Activated naive CD4-positive, alpha-beta T cell treated with Interleukin-2 at 50 U/mL for 16 hours (primary cell): ENCODE measurements around the gene MMAB.

Experiments
- DNase-seq: peaks from one replicate; pipeline ENCODE4 v3.0.0-alpha.2; 2020

Gene MMAB

GRCh38 chr12:109557805-109558204 lies 15.5 kb downstream of the MMAB start:
- DNase-seq, result no peak

- no peak for DNase-seq
Observed at GRCh38 chr12:109557200-109557599, 16.1 kb downstream of the MMAB start.

DNA sequence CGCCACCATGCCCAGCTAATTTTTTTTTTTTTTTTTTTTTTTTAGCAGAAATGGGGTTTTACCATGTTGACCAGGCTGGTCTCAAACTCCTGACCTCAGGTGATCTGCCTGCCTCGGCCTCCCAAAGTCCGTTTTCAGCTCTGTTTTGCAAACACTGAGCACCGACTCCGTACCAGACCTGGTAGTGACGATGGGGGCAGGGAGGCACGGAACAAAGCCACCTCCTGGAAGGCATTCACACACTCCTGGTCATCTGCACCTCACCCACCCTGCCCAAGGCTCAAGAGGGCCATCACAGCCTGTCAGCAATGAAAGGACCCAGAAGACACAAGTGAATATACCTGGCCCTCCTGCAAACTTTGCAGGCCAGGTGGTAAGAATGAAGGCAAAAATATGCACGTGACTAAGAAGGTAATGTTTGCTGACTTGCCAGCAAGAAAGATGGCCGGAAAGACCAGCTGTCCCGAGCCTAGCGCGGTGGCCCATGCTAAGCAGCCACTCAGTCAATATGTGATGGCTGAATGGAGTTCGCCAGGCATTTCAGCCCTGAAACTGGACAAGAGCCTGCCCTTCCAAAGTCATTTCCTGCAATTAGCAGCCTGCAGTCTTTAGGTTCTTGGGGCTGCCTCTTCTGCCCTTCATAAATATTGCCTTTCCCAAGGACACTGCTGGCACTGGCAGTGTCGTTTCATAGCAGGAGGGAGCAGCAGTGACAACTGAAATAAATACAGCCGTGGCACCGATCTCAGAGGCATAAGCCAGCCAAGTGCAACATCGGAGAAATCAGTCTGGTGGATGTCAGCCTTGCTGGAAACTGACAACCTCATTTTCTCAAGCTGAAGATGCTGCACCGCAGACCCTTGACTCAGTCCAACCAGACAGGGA lies 17.6 kb downstream of the MMAB start:
- DNase-seq, result no peak

DNA sequence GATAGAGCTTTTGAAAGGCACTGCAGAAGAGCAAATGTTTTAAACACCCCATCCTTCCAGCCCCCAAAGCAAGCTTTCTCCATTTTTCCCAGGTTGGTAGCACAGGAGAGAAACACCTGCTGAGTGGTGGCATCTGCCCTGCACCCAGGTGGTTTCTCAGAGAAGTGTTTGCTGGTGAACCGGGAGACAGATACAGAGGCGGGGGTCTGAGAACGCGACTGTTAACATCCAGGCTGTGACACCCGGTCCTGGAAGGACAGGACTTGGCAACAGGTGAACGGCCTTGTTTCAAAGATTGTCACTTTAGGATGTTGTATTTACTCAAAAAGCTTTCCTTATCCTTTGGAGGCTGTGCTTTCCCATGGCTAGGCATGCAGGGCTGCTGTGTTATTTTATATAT lies 18.5 kb downstream of the MMAB start:
- no peak for DNase-seq

DNA sequence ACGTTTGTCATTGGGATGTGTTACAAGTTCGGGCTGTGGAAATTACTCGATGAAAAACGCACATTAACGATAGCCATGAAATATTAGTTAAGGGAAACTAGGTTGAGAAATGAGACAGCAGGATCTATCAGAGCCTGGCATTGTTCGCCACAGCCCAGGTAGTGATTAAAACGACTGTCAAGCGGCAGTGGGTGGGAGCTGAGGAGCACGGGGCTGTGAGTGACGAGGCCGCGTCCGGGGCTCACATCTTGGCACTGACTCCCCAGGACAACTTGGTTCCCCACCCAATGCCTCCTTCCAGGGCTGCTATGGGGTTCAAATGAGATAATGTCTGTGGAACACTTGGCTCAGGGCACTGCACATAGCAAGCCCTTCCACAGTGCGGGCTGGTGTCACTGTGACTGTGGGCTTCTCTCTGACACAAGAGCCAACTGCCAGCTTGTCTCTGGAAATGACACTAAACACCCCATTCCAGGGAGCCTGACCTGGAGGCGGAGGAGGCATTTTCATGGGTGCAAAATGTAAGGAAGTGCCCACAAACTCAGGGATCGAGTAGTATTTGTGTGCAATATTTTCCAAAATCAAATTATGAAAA lies 19.3 kb downstream of the MMAB start:
- no peak for DNase-seq

GRCh38 chr12:109553483-109553882 lies 19.8 kb downstream of the MMAB start:
- no peak for DNase-seq

DNA sequence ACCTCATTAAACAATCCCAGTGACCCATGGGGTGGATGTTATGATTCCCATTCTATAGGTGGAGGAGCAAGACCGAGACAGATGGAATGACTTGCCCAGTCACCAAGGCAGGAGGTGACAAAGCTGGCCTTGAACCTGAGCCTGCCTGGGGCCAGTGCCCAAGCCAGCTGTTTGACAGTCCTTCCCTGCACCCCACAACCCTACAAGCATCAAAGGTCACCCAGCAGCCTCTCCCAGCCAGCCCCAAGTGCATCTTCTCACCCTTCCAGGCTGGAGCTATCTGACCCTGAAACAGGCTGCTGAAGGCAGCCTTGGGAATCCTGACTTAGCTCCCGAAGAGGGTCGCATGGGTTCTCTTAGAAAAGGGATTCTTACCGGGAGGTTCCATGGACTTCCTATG lies 20.3 kb downstream of the MMAB start:
- no peak for DNase-seq

DNA sequence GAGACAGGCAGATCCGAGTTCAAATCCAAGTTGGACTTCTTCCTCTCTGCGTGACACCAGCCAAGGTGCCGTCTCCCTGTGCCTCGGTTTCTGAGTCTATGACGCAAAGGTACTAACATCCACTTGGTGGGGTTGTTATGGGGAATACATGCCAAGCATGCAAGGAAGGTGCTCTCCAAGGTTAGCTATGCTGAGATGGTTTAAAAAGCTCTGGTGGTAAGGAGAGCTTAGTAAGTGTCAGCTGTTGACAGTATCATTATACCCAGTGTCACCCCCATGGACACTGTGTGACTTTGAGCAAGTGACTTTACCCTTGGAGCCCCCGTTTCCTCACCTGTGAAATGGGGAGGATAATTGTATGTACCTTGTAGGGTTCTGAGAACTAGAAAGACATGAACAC lies 22.2 kb downstream of the MMAB start:
- DNase-seq, result no peak

- no peak for DNase-seq
Observed at GRCh38 chr12:109550281-109550680, 23.0 kb downstream of the MMAB start.

- no peak for DNase-seq
Observed at GRCh38 chr12:109549613-109550270, 23.6 kb downstream of the MMAB start.

DNA sequence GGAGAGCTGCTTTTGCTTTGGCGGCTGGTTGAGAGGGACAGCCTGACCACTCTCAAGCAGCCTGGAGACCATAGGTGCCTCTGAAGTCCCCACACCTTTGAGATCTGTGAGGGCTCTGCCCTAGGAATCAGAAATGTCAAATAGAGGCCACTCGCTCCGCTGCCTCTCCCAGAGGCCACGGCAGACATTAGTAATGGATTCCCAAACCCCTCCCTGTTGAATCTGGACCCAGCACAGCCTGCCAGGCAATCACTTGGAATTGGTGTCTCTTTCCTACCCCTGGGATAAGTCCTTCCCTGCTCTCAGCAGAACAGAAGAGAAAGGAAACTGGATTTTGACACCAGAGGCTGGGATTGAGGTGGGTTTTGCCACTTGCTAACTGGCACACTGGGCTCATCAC lies 25.0 kb downstream of the MMAB start:
- DNase-seq, result no peak

- DNase-seq, result no peak
Observed at GRCh38 chr12:109547286-109547685, 26.0 kb downstream of the MMAB start.

- DNase-seq, result no peak
Observed at GRCh38 chr12:109545826-109546225, 27.5 kb downstream of the MMAB start.

DNA sequence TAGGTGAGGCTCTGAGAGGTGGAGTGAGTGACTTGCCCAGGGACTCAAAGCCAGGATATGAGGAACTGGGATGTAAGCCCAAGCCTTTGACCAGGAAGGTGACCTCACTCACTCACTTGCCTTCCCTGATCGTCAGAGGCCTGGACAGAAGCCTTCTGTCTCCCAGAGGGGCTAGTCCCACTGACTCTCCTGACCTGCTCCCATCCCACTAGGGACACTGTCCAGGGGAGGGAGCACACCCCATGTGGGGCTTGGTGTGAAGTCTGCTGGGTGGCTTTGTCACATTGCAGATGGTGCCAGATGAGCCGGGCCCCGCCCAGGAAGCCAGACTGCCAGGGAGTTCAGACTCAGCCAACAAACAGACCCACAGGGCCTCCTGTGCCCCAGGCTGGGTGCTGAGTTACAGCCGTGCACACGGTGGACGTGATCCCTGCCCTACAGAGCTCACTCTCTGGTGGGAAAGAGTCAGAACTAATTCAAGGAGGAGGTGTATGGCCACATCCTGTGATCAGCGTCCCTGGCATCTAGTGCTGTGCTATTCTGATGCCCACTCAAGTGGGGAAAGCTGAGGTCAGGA lies 28.3 kb downstream of the MMAB start:
- DNase-seq, result no peak

DNA sequence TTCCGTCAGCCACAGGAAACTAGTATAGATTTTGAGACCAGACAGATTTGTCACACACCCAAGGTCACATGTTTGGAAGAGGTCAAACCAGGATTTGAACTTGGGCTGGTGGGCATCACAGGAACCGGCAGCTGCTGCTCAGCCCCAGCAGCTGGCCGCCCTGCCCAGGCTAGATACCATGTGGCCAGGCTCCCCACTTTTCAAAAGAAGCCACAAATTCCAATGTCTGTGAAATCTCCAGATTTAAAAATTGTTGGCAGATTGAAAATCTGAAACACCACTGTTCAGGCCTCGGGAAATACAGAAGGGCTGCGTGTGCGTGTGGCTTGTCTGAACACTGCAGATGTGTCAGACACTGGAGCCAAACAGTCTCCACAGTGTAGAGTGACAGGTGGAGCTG lies 30.4 kb downstream of the MMAB start:
- DNase-seq, result no peak

DNA sequence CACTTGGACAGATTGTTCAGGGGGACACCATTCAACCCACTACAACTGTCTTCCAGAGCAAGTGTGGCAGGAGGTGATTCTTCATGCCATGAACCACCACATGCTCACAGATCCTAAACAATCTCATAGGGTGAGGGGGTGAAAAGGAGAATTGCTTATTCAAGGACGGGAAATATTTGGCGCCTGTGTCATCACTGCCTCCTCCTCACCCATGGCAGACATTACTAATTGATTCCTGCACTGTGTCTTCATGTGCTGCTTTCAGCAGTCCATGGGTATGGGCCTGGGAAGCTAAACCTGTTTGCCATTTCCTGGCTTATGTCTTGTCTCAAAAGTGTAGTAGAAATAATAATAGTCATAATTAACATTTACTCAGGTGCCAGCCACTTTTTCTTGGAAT lies 31.3 kb downstream of the MMAB start:
- no peak for DNase-seq

GRCh38 chr12:109541413-109541726 lies 31.9 kb downstream of the MMAB start:
- DNase-seq, result no peak

DNA sequence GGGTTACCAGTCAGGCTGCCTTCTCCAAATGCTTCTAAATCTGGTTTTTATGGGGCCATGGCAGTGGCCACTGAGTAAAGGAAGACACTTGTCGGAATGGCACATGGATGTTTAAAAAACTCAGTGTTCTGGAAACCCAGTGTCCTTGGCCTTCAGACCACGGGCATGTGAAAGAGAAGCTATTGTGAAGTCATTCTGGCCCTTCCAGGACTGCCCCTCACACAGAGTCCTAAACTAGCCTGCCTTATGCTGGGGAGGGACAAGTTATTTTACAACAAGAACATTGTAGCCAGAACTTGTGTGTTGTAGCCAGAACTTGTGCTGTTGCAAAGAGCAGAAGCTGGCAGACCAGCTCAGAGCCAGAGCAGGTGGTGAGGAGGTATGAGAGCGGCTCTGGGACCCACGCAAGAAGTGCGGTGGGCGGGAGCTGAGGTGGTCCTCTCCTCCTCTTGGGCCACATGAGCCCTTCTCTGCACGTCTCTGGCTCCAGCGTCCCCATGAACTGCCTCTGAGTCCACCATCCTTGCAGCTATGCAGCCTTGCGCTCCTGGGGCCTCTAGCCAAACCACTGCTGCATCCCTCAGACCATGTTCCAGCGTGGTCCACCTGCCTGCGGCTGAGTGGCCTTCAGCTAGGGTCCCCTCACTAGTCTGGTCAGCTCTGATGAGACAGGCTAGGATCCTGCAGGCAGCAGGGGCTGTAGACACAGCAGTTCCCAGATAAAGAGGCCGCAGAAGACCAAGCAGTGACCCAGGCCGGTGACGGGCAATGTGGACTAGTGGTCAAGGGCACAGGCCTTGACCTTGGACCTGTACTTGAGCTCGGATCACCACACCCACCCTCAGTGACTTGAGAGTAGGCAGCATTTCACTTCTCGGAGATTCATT lies 32.5 kb downstream of the MMAB start:
- DNase-seq, result no peak

DNA sequence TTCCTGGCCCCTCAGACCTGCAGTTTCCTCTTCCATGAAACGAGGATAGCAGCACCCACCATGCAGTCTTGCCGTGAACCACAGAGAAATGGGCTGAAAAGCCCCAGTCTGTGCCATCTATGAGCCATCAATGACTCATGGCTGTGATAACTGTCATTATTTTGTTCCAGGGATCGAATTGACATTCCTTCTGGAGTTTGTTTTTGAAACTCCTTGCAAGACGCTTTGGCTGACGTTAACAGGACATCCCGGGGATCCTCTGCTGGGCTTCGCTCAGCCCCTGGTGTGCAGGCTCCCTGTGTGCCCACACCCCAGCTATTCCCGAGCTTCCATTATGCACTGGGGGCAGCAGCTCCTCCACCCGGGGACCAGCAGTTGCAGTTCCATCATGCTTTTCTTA lies 33.8 kb downstream of the MMAB start:
- no peak for DNase-seq

- DNase-seq, result no peak
Observed at GRCh38 chr12:109538191-109538863, 35.0 kb downstream of the MMAB start.

DNA sequence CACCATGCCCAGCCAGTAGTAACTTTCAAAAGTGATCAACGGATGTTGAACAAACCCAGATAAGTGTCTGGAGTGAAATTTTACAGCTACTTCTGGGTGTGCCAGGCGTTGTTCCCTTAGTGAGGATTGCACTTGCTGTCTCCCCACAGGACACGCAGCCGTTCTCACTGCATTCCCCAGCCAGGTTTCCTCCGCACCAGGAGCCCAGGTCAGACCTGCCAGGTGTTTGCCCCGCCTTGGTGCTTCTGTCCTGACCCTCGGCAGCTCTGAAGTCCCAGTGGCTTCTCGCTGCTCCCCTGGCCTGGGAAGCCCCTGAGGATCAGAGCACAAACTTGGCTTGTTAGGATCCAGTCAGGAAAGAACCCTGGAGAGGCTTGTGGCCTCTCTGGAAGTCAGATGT lies 36.2 kb downstream of the MMAB start:
- no peak for DNase-seq

DNA sequence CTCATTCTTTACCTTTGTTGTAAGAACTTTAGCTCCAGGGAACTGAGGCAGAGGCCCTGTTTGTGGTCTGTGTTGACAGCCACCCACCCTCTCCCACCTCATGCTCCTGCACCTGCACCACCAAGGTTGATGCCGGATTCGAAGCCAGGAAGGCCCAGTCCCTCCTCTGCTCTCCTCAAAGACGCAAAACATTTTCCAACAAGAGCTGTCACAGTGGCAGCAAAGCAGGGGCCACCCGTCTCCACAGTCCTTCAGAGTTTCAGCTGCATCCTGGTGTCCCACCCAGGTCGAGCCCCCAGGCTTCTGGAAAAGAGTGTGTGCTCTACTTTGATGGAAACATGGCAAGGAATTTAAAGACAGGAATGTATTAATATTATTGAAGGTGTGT lies 37.4 kb downstream of the MMAB start:
- no peak for DNase-seq
